Suprapubic skin (tissue), 4 donors: ENCODE data around the gene UGT3A1. TPM values are rescaled to one million over a fixed set of nuclear protein-coding genes. Genes with fewer than 3 reads are reported as not detected.

Experiments
- DNase-seq, 2 donors: peaks; one replicate each; pipeline ENCODE4 v3.0.0-alpha.2; 2019; ENCODE audit warnings: low spot score in 2 of 2
- H3K27ac ChIP-seq: fragments of 200-600 bp; sonication (generic); one replicate; pipeline ENCODE4 v1.5.1; 2019
- H3K27me3 ChIP-seq: fragments of 200-600 bp; sonication (generic); one replicate; pipeline ENCODE4 v1.5.1; 2019
- H3K36me3 ChIP-seq: fragments of 200-600 bp; sonication (generic); one replicate; pipeline ENCODE4 v1.5.1; 2019
- H3K4me1 ChIP-seq: fragments of 200-600 bp; sonication (generic); one replicate; pipeline ENCODE4 v1.5.1; 2019
- H3K4me3 ChIP-seq: fragments of 200-600 bp; sonication (generic); one replicate; pipeline ENCODE4 v1.5.1; 2019; ENCODE audit warnings: mild to moderate bottlenecking
- H3K9me3 ChIP-seq: fragments of 200-600 bp; sonication (generic); one replicate; pipeline ENCODE4 v1.5.1; 2019
- CTCF ChIP-seq, 2 donors: fragments of 200-600 bp in 1 of 2; fragments of 450-650 bp in 1 of 2; sonication (generic) in 1 of 2; IDR thresholded peaks; one replicate each; pipeline ENCODE4 v1.5.1; 2016 to 2019; ENCODE audit warnings: antibody characterized with exemption in 2 of 2, mild to moderate bottlenecking in 1 of 2, moderate library complexity in 1 of 2
- EP300 ChIP-seq: sonication (generic); formaldehyde crosslinking; IDR thresholded peaks from one replicate; pipeline ENCODE4 v1.6.1; 2017; ENCODE audit warnings: antibody characterized with exemption
- POLR2A ChIP-seq, 2 donors: fragments of 450-650 bp; IDR thresholded peaks; one replicate each; pipeline ENCODE4 v1.6.1; 2017; ENCODE audit warnings: antibody characterized with exemption in 2 of 2, mild to moderate bottlenecking in 2 of 2, moderate library complexity in 2 of 2
- POLR2AphosphoS5 ChIP-seq, 3 donors: sonication (generic); formaldehyde crosslinking; IDR thresholded peaks; one replicate each; pipeline ENCODE4 v1.6.1; 2017; ENCODE audit warnings: antibody characterized with exemption in 3 of 3
- whole genome bisulfite sequencing: methylation state at CpG from one replicate; pipeline ENCODE4 v1.1.5; 2018; 5-methylcytosine and 5-hydroxymethylcytosine counted together
- total RNA-seq, 4 donors: library from RNA; depleted of rRNA; stranded (reverse); fragments of >200 nt; gene quantifications; one replicate each; pipeline ENCODE4 v1.1.0, GENCODE V29; 2016

The UGT3A1 gene
- total RNA-seq, 4 donors from 2014 or later = 0.13 to 0.19 TPM; not detected in 2

GRCh38 chr5:35963381-35963843 lies 27.8 kb downstream of the UGT3A1 start:
- no peaks in the 10 kb centered on the region for H3K36me3 ChIP-seq
- no peak for TF ChIP-seq CTCF (IDR thresholded peaks at IDR 0.05)
- TF ChIP-seq EP300 = no peak
- TF ChIP-seq POLR2A (IDR thresholded peaks at IDR 0.05) = no peak
- no peak for TF ChIP-seq POLR2AphosphoS5 (IDR thresholded peaks at IDR 0.05)
- H3K27me3 ChIP-seq = no peaks in the 10 kb centered on the region
- H3K27ac ChIP-seq = no peak overlapping the region
- H3K4me1 ChIP-seq = no peaks in the 10 kb centered on the region
- no peak overlapping the region for H3K4me3 ChIP-seq
- peaks cover 7% of the 10 kb centered on the region for H3K9me3 ChIP-seq
- WGBS = 58% methylated on average over 8 of the region's 8 CpGs
- DNase-seq = no peak

- Histone ChIP-seq H3K27me3 (no peaks in the 10 kb centered on the region), H3K4me3 (no peak overlapping the region), H3K4me1 (no peaks in the 10 kb centered on the region), H3K27ac (no peak overlapping the region), H3K9me3 (peaks cover 7% of the 10 kb centered on the region), H3K36me3 (no peaks in the 10 kb centered on the region)
- WGBS = 81% methylated on average over 6 of the region's 7 CpGs
- no peak for DNase-seq
- no peak for TF ChIP-seq EP300
Observed at GRCh38 chr5:35960328-35960727, 30.9 kb downstream of the UGT3A1 start.

GRCh38 chr5:35956429-35956828 lies 34.8 kb downstream of the UGT3A1 start:
- Histone ChIP-seq H3K9me3 (no peaks in the 10 kb centered on the region), H3K36me3 (no peaks in the 10 kb centered on the region), H3K27me3 (no peaks in the 10 kb centered on the region), H3K27ac (no peak overlapping the region), H3K4me3 (no peak overlapping the region), H3K4me1 (no peaks in the 10 kb centered on the region)
- 57% methylated on average over 1 of the region's 1 CpG for WGBS
- no peak for TF ChIP-seq CTCF (IDR thresholded peaks at IDR 0.05)
- DNase-seq = no peak

- 78% methylated on average over 9 of the region's 9 CpGs for WGBS
- H3K9me3 ChIP-seq = no peaks in the 10 kb centered on the region
- no peak overlapping the region for H3K4me3 ChIP-seq
- H3K27ac ChIP-seq = no peak overlapping the region
- H3K36me3 ChIP-seq = no peaks in the 10 kb centered on the region
- no peak for DNase-seq
- H3K4me1 ChIP-seq = no peaks in the 10 kb centered on the region
- TF ChIP-seq POLR2A (IDR thresholded peaks at IDR 0.05) (no peak), POLR2AphosphoS5 (IDR thresholded peaks at IDR 0.05) (no peak), CTCF (IDR thresholded peaks at IDR 0.05) (no peak), EP300 (no peak)
- no peaks in the 10 kb centered on the region for H3K27me3 ChIP-seq
Observed at GRCh38 chr5:35954175-35954574, 37.0 kb downstream of the UGT3A1 start.

GRCh38 chr5:35947085-35947484 lies 44.1 kb downstream of the UGT3A1 start:
- 71% methylated on average over 5 of the region's 5 CpGs for WGBS
- H3K4me1 ChIP-seq = no peaks in the 10 kb centered on the region
- TF ChIP-seq POLR2A (IDR thresholded peaks at IDR 0.05) (no peak), CTCF (IDR thresholded peaks at IDR 0.05) (no peak), EP300 (no peak), POLR2AphosphoS5 (IDR thresholded peaks at IDR 0.05) (no peak)
- no peak for DNase-seq
- H3K9me3 ChIP-seq = no peaks in the 10 kb centered on the region
- no peak overlapping the region for H3K4me3 ChIP-seq
- no peak overlapping the region for H3K27ac ChIP-seq
- no peaks in the 10 kb centered on the region for H3K27me3 ChIP-seq
- no peaks in the 10 kb centered on the region for H3K36me3 ChIP-seq

GRCh38 chr5:35939639-35940038 lies 51.6 kb downstream of the UGT3A1 start:
- TF ChIP-seq CTCF (IDR thresholded peaks at IDR 0.05) (no peak), EP300 (no peak), POLR2A (IDR thresholded peaks at IDR 0.05) (no peak), POLR2AphosphoS5 (IDR thresholded peaks at IDR 0.05) (no peak)
- Histone ChIP-seq H3K27me3 (no peaks in the 10 kb centered on the region), H3K36me3 (no peaks in the 10 kb centered on the region), H3K4me1 (no peaks in the 10 kb centered on the region), H3K27ac (no peak overlapping the region), H3K4me3 (no peak overlapping the region), H3K9me3 (no peaks in the 10 kb centered on the region)
- 66% methylated on average over 3 of the region's 3 CpGs for WGBS
- no peak for DNase-seq
